ENCODE data around the gene FGF3. TPM values are rescaled to one million over a fixed set of nuclear protein-coding genes. Genes with fewer than 3 reads are reported as not detected.

FGF3 gene
- total RNA-seq, 2 donors from 2014 or later, result not detected

GRCh38 chr11:69852056-69852455 is 32.8 kb upstream of the FGF3 start:
- intact Hi-C loops (cut with DNase I, micrococcal nuclease), result no loop called here

GRCh38 chr11:69848201-69848600 is 29.0 kb upstream of the FGF3 start:
- no peak for DNase-seq
- intact Hi-C loops (cut with DNase I, micrococcal nuclease), result no loop called here
- no peak for ATAC-seq

More at GRCh38 chr11:69852056-69852455, 32.8 kb upstream of the FGF3 start:
- ATAC-seq, result no peak
- DNase-seq, result no peak

DNA sequence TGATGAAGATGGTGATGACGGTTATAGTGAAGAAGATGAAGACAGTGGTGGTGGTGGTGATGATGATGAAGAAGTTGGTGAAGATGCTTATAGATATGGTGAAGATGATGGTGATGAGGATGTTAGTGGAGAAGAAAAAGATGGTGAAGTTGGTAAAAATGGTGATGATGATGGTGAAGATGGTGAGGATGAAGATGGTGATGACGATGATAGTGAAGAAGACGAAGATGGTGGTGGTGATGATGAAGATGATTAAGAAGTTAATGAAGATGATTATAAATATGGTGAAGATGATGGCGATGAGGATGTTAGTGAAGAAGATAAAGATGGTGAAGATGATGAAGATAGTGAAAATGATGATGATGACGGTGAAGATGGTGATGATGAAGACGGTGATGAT is 25.2 kb upstream of the FGF3 start:
- DNase-seq (no peak), ATAC-seq (no peak)
- intact Hi-C loops (cut with DNase I, micrococcal nuclease), result no loop called here

- intact Hi-C loops (cut with DNase I, micrococcal nuclease), result no loop called here
- ATAC-seq (no peak), DNase-seq (no peak)
These were observed 24.3 kb upstream of the FGF3 start for GRCh38 chr11:69843529-69843921.

DNA sequence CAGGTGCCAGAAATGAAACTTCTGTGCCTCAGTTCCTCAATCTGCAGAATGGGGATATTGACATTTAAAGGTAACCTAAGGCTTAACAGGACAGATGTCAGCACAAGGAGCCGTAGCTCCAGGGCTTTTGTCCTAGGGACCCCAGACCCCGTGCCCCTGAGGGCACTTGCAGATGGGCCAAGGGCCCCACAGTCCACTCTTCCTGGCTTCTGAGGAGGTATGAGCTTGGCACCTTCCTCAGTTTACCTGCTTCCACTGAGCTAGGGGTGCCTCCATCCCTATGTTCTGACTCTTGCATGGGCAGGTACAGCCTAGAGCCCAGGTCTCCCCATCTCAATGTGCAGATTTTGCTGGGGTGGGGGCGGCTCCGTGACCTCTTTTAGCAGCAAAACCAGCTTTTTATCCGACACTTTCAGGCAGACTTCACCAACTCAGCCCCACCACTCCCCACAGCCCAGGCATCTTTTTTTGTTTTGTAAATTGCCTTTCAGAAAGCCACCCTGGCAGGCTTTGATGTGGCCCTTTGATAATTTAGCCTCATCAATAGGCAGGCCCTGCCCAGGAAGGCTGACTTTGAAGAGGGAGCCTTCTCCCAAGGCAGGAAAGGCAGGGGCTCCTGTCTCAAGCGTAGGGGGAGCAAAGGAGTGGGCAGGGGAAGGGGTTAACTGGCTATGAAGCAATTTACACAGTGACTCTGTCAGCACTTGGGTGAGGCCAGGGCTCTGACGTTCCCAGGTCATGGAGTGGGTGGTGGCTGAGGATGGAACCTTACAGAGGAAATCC is 23.7 kb upstream of the FGF3 start:
- ATAC-seq (no peak), DNase-seq (no peak)
- intact Hi-C loops (cut with DNase I, micrococcal nuclease), result no loop called here

DNA sequence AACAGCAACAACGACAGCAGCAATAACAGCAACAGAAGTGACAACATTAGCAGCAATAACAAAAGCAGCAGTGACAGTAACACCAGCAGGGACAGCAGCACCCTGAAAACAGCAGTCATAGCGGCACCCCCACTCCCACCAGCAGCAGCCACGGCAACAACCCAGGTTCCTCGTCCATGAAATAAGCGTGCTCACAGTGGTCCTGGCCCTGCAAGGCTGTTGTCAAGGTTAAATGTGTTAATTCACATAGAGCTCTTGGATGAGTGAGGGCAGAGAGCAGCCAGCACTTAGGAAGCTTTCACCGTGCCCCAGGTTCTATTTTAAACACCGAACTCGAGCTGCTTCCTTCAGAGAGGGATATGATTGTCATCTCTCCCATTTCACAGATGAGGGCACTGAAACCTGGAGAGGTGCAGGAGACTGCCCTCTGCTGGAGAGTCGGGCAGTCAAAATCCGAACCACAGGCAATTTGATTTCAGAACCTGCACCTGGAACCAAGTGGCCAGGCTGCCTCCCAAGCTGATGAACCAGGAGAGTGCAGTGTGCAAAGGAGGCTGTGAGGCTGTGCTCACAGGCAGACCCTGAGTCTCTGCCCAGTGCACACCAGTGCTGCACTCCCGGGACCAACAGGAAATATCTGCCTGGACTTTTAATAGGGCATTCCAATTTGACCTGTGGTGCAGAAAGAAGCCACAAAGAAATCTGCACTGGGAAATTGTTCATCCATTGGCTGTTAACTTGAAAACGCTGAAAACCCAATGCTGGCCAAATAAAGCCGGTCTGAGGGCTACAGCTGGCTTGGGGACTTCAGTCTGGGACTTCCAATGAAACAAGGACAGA is 22.9 kb upstream of the FGF3 start:
- ATAC-seq (peak; percentile 34), DNase-seq (no peak)
- intact Hi-C loops (cut with DNase I, micrococcal nuclease), result no loop called here

DNA sequence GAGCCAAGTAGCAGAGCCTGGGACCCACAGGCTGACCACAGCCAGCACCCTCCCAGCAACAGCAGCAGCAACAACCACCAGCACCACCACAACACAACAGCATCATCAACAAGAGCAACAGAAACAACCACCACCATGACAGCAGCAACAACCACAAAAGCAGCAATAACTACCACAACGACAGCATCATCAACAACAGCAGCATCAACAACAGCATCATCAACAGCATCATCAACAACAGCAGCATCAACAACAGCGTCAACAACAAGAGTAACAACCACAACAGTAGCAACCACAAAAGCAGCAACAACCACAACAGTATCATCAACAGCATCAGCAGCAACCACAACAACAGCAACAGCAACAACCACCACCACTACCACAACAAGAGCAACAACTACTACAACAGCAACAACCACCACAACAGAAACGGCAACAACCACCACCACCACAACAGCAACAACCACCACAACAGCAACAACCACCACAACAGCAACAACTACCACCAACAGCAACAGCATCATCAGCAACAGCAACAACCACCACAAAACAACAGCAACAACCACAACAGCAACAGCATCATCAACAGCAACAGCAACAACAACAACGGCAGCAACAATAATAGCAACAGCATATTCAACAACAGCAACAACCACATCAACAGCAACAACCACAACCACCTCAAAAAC is 22.1 kb upstream of the FGF3 start:
- DNase-seq, result no peak
- ATAC-seq, result no peak
- intact Hi-C loops (cut with DNase I, micrococcal nuclease), result no loop called here

GRCh38 chr11:69840371-69841169 is 21.4 kb upstream of the FGF3 start:
- DNase-seq (no peak), ATAC-seq (no peak)
- intact Hi-C loops (cut with DNase I, micrococcal nuclease), result no loop called here

GRCh38 chr11:69839516-69839915 is 20.3 kb upstream of the FGF3 start:
- no peak for DNase-seq
- ATAC-seq, result no peak
- intact Hi-C loops (cut with DNase I, micrococcal nuclease), result no loop called here

DNA sequence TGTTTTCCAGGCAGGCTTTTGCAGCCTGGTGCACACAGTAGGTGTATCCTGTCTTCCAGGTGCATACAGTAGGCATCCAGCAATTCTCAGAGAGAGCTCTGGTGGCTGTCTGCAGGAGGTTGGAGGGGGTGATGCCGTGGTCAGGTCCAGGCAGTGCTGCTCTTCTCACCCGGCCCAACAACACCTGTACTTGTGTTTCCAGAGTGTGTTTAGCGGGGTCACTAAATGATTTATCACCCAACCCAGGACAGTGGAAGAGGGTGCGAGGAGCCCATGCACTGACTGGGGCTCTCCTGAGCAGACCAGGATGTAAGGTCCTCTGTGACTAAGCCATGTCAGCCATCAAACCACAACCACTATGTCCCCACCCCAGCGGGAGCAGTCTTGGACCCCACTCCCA is 18.6 kb upstream of the FGF3 start:
- DNase-seq, result no peak
- intact Hi-C loops (cut with DNase I, micrococcal nuclease), result no loop called here
- no peak for ATAC-seq

DNA sequence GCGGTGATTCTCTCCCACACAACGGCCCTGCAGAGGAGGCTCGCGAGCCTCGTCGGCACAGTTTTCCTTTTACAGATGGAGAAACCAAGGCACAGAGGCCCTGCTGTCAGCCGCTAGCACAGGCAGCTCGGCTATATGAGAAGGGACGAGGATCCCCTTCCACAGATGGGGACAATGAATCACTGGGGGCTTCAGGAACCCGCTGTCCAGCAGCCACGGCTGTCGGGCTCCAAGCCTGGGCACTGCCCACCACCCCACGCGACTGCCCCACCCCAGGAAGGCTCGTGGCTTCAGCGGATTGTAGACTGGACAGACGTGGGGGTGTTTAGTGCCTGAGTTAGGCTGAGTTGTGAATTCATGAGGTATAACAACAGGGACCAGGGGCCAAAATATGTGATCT is 17.2 kb upstream of the FGF3 start:
- no peak for DNase-seq
- intact Hi-C loops (cut with DNase I, micrococcal nuclease), result no loop called here

GRCh38 chr11:69834811-69835800 is 15.9 kb upstream of the FGF3 start:
- ATAC-seq, result no peak
- intact Hi-C loops (cut with DNase I, micrococcal nuclease), result no loop called here
- DNase-seq, result no peak

More for the DNA sequence above, 17.2 kb upstream of the FGF3 start:
- no peak for ATAC-seq

- ATAC-seq (no peak), DNase-seq (no peak)
- intact Hi-C loops (cut with DNase I, micrococcal nuclease), result no loop called here
These were observed 15.0 kb upstream of the FGF3 start for GRCh38 chr11:69834251-69834650.

DNA sequence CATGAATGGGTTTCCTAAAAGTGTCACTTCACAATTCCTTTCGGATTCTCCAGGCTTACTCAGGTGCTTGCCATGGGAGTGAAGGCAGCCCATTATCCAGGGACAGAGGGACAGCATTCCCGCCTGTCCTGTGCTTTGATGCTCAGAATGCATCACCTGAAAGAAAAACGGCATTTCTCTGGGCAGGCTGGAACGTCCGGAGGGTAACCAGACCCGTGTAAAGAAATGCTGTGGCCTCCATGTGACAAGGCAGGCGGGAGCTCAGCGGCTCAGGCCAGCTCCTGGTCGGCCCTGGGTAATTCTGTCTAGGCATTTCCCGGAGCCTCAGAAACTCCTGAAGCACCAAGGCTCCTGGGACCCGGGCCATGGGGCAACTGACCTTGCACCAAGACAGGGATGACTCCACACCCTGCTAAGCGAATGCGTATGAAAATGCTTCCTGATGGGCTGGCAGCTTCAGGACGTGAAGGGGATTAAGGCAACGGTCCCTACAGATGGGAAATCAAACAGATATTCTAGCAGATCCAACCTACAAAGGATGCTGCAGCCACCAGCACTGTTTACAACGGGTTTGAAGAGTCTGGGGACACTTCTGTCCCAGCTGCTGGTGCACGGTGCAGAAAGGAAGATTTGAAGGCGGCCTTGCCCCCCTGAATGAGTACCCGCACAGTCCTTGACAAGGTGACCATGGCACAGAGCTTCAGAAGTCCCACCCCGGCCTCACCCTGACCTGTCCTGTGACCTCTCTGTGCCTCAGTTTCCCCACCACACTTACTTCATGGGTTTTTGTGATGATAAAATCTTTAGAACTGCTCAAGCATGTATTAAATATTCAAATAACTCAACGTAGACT is 13.6 kb upstream of the FGF3 start:
- DNase-seq (no peak), ATAC-seq (no peak)
- intact Hi-C loops (cut with DNase I, micrococcal nuclease), result no loop called here

DNA sequence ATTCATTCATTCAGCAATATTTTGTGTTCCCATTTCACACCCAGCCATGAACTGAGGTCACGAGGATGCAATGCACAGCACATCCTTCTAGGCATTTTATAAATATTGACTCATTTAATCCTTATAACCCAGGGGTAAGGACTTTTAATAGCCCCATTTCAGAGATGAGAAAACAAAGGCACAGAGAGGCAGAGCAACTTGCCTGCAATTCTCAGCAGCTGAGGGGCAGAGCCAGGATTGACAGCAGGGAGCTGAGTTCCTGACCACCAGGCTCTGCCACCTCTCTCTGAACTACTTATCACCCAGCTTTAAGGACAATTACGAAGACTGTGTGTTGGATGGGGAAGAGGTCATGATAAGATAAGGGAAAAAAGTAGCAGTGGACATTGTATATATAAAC is 12.8 kb upstream of the FGF3 start:
- ATAC-seq, result no peak
- DNase-seq, result no peak
- intact Hi-C loops (cut with DNase I, micrococcal nuclease), result no loop called here

GRCh38 chr11:69830086-69830485 is 10.9 kb upstream of the FGF3 start:
- ATAC-seq (no peak), DNase-seq (no peak)
- intact Hi-C loops (cut with DNase I, micrococcal nuclease), result no loop called here

- peak; percentile 38 to 64 for DNase-seq
- ATAC-seq, result peak; percentile 82
- intact Hi-C loops (cut with DNase I, micrococcal nuclease), result no loop called here
These were observed 9.7 kb upstream of the FGF3 start for GRCh38 chr11:69828971-69829344.
